ENCODE measurements around the gene MT1F. TPM values are rescaled to one million over a fixed set of nuclear protein-coding genes. Genes with fewer than 3 reads are reported as not detected.
A peak's percentile ranks its signal among the peaks of the same experiment; 100 is the strongest.
"Not testable (repeated sequence)": the region's sequence is repeated elsewhere in the genome, so short reads cannot be mapped to it uniquely, and the experiment has no call there.

Gene MT1F
- total RNA-seq, 2 donors from 2014 or later = 3.1 to 3.9 TPM

DNA sequence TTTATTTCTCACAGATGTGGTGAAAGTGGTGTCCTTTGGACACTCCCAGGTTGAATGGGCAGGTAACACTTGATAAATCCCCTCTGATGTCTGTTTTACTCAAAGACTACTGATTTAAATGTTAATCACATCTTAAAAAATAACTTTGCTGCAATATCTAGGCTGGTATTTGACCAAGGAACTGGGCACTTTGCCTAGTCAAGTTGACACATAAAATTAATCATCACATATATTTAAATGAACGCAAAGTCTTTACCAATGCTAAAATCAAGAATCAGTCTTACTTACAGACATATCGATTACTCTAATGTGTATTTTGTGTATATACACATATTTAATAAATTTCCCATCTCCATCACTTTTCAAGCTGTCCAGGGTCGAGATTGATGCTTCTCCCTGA lies 42.4 kb upstream of the MT1F start:
- H3K27me3 ChIP-seq (replicated peaks; ENCODE audit: insufficient read depth) = no peaks in the 10 kb centered on the region
- H3K27ac ChIP-seq = no peak overlapping the region
- ATAC-seq (ENCODE audit: insufficient number of reproducible peaks, low FRiP score, low read depth) (no peak), DNase-seq (ENCODE audit: low spot score) (no peak)
- TF ChIP-seq, protein P1, sequence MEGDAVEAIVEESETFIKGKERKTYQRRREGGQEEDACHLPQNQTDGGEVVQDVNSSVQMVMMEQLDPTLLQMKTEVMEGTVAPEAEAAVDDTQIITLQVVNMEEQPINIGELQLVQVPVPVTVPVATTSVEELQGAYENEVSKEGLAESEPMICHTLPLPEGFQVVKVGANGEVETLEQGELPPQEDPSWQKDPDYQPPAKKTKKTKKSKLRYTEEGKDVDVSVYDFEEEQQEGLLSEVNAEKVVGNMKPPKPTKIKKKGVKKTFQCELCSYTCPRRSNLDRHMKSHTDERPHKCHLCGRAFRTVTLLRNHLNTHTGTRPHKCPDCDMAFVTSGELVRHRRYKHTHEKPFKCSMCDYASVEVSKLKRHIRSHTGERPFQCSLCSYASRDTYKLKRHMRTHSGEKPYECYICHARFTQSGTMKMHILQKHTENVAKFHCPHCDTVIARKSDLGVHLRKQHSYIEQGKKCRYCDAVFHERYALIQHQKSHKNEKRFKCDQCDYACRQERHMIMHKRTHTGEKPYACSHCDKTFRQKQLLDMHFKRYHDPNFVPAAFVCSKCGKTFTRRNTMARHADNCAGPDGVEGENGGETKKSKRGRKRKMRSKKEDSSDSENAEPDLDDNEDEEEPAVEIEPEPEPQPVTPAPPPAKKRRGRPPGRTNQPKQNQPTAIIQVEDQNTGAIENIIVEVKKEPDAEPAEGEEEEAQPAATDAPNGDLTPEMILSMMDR (IDR thresholded peaks at IDR 0.05) = no peak
- no peak overlapping the region for H3K4me3 ChIP-seq
- no peaks in the 10 kb centered on the region for H3K9me3 ChIP-seq
- peaks cover 14 to 35% of the 10 kb centered on the region in 2 donors for H3K4me1 ChIP-seq (ENCODE audit: control insufficient read depth in 1 of 2, low read depth in 2 of 2)
- no peaks in the 10 kb centered on the region for H3K36me3 ChIP-seq

DNA sequence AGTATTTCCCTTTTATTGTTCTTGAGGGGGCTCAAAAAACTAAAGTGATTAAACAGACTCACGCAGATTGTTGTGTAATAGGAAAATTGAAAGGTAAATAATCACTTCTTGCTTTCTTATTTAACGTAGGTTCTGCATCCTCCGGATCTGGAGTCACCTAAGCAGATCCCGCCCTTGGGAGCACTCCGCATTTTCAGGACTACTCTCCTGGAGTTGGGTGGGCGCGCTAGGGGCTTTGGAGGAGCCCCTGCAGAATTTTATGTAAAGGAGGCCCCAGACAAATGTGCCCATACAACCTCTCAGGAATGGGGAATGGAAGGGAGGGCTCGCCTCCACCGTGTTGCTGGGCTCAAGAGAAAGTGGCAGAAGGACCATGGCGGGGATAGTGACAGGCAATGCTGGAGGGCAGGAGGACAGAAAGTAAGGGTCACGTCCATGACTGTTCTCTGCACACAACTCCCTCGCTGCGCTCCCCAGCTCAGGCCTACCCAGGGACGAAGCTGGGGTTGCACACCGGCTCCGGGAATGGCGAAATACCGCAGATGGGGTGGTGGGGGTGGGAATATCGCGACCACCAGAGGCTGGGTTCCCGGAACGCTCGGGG lies 41.0 kb upstream of the MT1F start:
- Histone ChIP-seq H3K4me1 (ENCODE audit: control insufficient read depth in 1 of 2, low read depth in 2 of 2) (peaks cover 4 to 22% of the 10 kb centered on the region in 2 donors), H3K36me3 (no peaks in the 10 kb centered on the region), H3K27ac (no peak overlapping the region), H3K27me3 (replicated peaks; ENCODE audit: insufficient read depth) (no peaks in the 10 kb centered on the region), H3K9me3 (no peaks in the 10 kb centered on the region), H3K4me3 (peak overlapping the region; percentile 62)
- ATAC-seq (ENCODE audit: insufficient number of reproducible peaks, low FRiP score, low read depth) = no peak
- TF ChIP-seq, protein P1 (IDR thresholded peaks at IDR 0.05) = no peak
- DNase-seq (ENCODE audit: low spot score) = no peak

DNA sequence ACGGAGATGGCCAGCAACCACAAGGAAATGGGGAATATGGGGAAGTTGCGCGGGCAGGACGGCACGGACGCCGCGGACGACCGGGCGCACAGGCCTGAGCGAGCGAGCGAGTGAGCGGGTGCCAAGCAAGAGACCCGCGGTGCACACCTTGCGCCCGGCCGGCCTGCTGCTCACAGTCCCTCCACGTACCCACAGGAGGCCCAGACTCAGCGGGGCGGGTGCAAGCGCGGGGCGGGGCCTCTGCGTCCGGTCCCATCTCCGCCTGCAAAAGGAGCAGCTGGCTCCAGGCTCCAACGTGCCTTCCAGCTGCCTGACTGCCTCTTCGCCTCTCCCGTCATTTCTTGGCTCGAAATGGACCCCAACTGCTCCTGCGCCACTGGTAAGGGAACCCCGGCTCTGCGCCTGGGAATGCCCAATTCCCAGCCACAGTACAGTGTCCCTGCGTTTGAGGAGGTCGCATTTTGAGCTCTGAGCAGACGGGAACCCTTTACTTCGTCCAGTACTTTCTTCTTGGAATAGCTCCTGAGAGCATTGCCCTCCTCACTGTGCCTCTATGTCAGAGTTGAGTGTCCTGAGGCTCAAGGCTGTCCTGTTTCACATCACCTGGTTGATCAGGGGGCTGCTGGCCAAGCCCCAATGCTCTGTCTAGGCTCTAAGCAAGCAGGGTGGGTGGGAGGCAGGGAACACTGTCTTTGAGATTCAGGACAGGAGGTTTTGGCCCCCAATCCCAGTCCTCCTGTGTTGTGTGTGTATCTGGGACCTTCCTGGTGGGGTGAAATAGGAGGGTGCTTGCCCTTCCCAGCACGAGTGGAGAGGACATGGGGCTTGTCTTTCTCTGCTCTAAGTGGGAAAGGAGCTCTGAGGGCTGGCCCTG lies 40.3 kb upstream of the MT1F start:
- Histone ChIP-seq H3K27ac (peak overlapping the region; percentile 34 to 60), H3K4me1 (ENCODE audit: control insufficient read depth in 1 of 2, low read depth in 2 of 2) (peaks cover 4 to 14% of the 10 kb centered on the region in 2 donors), H3K36me3 (no peaks in the 10 kb centered on the region), H3K27me3 (replicated peaks; ENCODE audit: insufficient read depth) (no peaks in the 10 kb centered on the region), H3K4me3 (peak overlapping the region; percentile 62), H3K9me3 (no peaks in the 10 kb centered on the region)
- ATAC-seq (ENCODE audit: insufficient number of reproducible peaks, low FRiP score, low read depth) (peak; percentile 54), DNase-seq (ENCODE audit: low spot score) (no peak)
- TF ChIP-seq, protein P1 (IDR thresholded peaks at IDR 0.05) = peak; percentile 19

DNA sequence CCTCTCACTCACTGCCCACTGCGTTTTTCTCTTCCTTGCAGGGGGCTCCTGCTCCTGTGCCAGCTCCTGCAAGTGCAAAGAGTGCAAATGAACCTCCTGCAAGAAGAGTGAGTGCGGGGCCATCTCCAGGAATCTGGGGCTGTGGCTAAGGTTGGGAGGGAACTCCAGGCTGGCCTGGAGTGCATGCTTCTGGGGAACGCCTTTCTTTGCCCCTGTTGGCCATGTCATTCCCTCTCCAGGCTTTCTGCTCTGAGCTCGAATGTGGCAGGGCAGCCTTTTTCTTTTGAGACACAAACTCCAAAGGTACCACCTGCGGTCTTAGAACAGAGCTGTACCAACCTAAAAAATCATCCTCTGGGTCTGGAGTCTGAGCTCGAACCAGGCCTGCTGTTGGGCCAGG lies 39.6 kb upstream of the MT1F start:
- TF ChIP-seq, protein P1 (IDR thresholded peaks at IDR 0.05) = no peak
- H3K27me3 ChIP-seq (replicated peaks; ENCODE audit: insufficient read depth) = no peaks in the 10 kb centered on the region
- ATAC-seq (ENCODE audit: insufficient number of reproducible peaks, low FRiP score, low read depth) (no peak), DNase-seq (ENCODE audit: low spot score) (no peak)
- no peaks in the 10 kb centered on the region for H3K36me3 ChIP-seq
- no peaks in the 10 kb centered on the region for H3K9me3 ChIP-seq
- no peak overlapping the region for H3K4me3 ChIP-seq
- H3K4me1 ChIP-seq (ENCODE audit: control insufficient read depth in 1 of 2, low read depth in 2 of 2) = peaks cover 4 to 14% of the 10 kb centered on the region in 2 donors
- H3K27ac ChIP-seq = no peak overlapping the region

DNA sequence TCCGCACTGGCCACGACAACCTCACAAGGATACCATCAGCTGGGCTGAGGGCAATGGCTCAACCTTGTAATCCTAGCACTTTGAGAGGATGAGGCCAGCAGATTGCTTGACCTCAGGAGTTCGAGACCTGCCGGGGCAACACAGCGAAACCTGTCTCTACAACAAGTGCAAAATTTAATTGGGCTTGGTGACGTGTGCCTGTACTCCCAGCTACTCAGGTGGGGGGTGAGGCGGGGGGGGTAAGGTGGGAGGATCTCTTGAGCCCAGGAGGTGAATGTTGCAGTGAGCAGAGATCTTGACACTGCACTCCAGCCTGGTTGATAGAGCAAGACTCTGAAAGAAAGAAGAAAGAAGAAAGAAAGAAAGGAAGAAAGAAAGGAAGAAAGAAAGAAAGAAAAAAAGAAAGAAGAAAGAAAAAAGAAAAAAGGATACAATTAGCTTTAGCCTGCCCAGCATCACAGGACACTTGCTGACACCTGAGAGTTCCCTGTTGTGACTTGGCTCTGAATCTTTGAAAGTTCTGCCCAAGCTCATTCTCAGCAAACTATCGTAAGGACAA lies 37.3 kb upstream of the MT1F start:
- no peak overlapping the region for H3K27ac ChIP-seq
- H3K4me3 ChIP-seq = no peak overlapping the region
- TF ChIP-seq, protein P1 (IDR thresholded peaks at IDR 0.05) = no peak
- H3K9me3 ChIP-seq = no peaks in the 10 kb centered on the region
- DNase-seq (ENCODE audit: low spot score) = no peak
- peaks cover 4 to 14% of the 10 kb centered on the region in 2 donors for H3K4me1 ChIP-seq (ENCODE audit: control insufficient read depth in 1 of 2, low read depth in 2 of 2)
- no peaks in the 10 kb centered on the region for H3K27me3 ChIP-seq (replicated peaks; ENCODE audit: insufficient read depth)
- H3K36me3 ChIP-seq = no peaks in the 10 kb centered on the region
- ATAC-seq (ENCODE audit: insufficient number of reproducible peaks, low FRiP score, low read depth) = no peak

DNA sequence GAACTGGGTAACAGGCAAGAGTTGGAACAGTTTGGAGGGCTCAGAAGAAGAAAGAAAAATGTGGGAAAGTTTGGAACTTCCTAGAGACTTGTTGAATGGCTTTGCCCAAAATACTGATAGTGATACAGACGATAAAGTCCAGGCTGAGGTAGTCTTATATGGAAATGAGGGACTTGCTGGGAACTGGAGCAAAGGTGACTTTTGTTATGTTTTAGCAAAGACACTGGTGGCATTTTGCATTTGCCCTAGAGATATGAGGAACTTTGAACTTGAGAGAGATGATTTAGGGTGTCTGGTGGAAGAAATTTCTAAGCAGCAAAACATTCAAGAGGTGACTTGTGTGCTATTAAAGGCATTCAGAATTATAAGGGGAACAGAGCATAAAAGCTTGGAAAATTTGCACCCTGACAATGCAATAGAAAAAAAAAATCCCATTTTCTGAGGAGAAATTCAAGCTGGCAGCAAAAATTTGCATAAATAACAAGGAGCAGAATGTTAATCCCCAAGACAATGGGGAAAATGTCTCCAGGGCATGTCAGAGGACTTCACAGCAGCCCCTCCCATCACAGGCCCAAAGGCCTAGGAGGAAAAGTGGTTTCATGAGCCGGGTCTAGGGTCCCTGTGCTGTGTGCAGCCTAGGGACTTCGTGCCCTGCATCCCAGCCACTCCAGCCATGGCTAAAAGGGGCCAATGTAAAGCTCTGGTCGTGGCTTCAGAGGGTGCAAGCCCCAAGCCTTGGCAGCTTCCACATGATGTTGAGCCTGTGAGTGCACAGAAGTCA lies 35.9 kb upstream of the MT1F start:
- not testable (repeated sequence) for DNase-seq (ENCODE audit: low spot score); H3K4me3 ChIP-seq; ATAC-seq (ENCODE audit: insufficient number of reproducible peaks, low FRiP score, low read depth); H3K27me3 ChIP-seq (replicated peaks; ENCODE audit: insufficient read depth); H3K27ac ChIP-seq; H3K9me3 ChIP-seq; H3K36me3 ChIP-seq
- peaks cover 4 to 14% of the 10 kb centered on the region in 2 donors for H3K4me1 ChIP-seq (ENCODE audit: control insufficient read depth in 1 of 2, low read depth in 2 of 2)

DNA sequence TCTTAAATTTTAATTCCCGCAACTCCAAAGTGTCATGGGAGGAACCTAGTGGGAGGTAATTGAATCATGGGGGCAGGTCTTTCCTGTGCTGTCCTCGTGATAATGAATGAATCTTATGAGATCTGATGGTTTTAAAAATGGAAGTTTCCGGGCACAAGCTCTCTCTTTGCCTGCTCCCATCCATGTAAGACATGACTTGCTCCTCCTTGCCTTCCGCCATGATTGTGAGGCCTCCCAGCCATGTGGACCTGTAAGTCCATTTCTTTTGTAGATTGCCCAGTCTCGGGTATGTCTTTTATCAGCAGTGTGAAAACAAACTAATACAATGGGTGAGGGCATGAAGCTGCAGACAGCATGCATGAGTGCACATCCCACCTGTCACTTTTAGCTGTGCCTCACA lies 34.6 kb upstream of the MT1F start:
- not testable (repeated sequence) for DNase-seq (ENCODE audit: low spot score); H3K27ac ChIP-seq; H3K4me1 ChIP-seq (ENCODE audit: control insufficient read depth in 1 of 2, low read depth in 2 of 2); H3K4me3 ChIP-seq; H3K27me3 ChIP-seq (replicated peaks; ENCODE audit: insufficient read depth); H3K9me3 ChIP-seq; ATAC-seq (ENCODE audit: insufficient number of reproducible peaks, low FRiP score, low read depth); H3K36me3 ChIP-seq
